Lower leg skin (tissue), 4 donors: ENCODE data around the gene FAIM2. TPM values are rescaled to one million over a fixed set of nuclear protein-coding genes. Genes with fewer than 3 reads are reported as not detected.

Source experiments
- DNase-seq, 2 donors: peaks; one replicate each; pipeline ENCODE4 v3.0.0-alpha.2; 2019; ENCODE audit warnings: low spot score in 2 of 2
- H3K4me3 ChIP-seq: fragments of 200-600 bp; sonication (generic); 2 replicates; pipeline ENCODE4 v1.5.1; 2017; ENCODE audit warnings: mild to moderate bottlenecking, low read depth; ENCODE audit not compliant: poor library complexity, severe bottlenecking
- CTCF ChIP-seq, 3 donors: fragments of 450-650 bp; IDR thresholded peaks; one replicate each; pipeline ENCODE4 v1.5.1; 2016; ENCODE audit warnings: antibody characterized with exemption in 3 of 3, mild to moderate bottlenecking in 3 of 3, moderate library complexity in 2 of 3
- POLR2A ChIP-seq, 2 donors: fragments of 450-650 bp; IDR thresholded peaks; one replicate each; pipeline ENCODE4 v1.6.1; 2016 to 2017; ENCODE audit warnings: antibody characterized with exemption in 2 of 2, mild to moderate bottlenecking in 1 of 2, moderate library complexity in 1 of 2
- WGBS, 2 donors: methylation state at CpG; one replicate each; pipeline ENCODE4 v1.1.5; 2018; 5-methylcytosine and 5-hydroxymethylcytosine counted together
- intact Hi-C: fragments of 100-400 bp; cut with DNase I; formaldehyde crosslinking; loops from one replicate; pipeline ENCODE4 v1.15.0; 2023; ENCODE audit warnings: low total_unique reads
- total RNA-seq, 4 donors: library from RNA; depleted of rRNA; stranded (reverse); fragments of >200 nt; gene quantifications; one replicate each; pipeline ENCODE4 v1.1.0, GENCODE V29; 2016

The FAIM2 gene
- total RNA-seq, 4 donors from 2014 or later = 0.08 to 0.91 (median 0.17) TPM; not detected in 1

- TF ChIP-seq POLR2A (IDR thresholded peaks at IDR 0.05) (no peak), CTCF (IDR thresholded peaks at IDR 0.05) (no peak)
- DNase-seq = no peak
- intact Hi-C loops = no loop called here
- WGBS, 2 donors = 71 to 80% methylated on average over 4 of the region's 4 CpGs
- H3K4me3 ChIP-seq = no peak overlapping the region
Measured at GRCh38 chr12:49901026-49901425, 2.7 kb downstream of the FAIM2 start.

- 74 to 75% methylated on average over 6 of the region's 6 CpGs for WGBS, 2 donors
- TF ChIP-seq CTCF (IDR thresholded peaks at IDR 0.05) (no peak), POLR2A (IDR thresholded peaks at IDR 0.05) (no peak)
- intact Hi-C loops = no loop called here
- DNase-seq = no peak
- no peak overlapping the region for H3K4me3 ChIP-seq
Measured at GRCh38 chr12:49900371-49900770, 3.3 kb downstream of the FAIM2 start.

- WGBS, 2 donors = 91 to 97% methylated on average over 7 of the region's 7 CpGs
- no peak overlapping the region for H3K4me3 ChIP-seq
- intact Hi-C loops = no loop called here
- DNase-seq = no peak
- TF ChIP-seq CTCF (IDR thresholded peaks at IDR 0.05) (no peak), POLR2A (IDR thresholded peaks at IDR 0.05) (no peak)
Measured at GRCh38 chr12:49899921-49900320, 3.8 kb downstream of the FAIM2 start.

GRCh38 chr12:49899286-49899843 lies 4.3 kb downstream of the FAIM2 start:
- DNase-seq = no peak
- no peak overlapping the region for H3K4me3 ChIP-seq
- TF ChIP-seq POLR2A (IDR thresholded peaks at IDR 0.05) (no peak), CTCF (IDR thresholded peaks at IDR 0.05) (no peak)
- 96 to 98% methylated on average over 9 of the region's 9 CpGs for WGBS, 2 donors
- intact Hi-C loops = no loop called here

- no peak overlapping the region for H3K4me3 ChIP-seq
- TF ChIP-seq POLR2A (IDR thresholded peaks at IDR 0.05) (no peak), CTCF (IDR thresholded peaks at IDR 0.05) (no peak)
- 72 to 75% methylated on average over 4 of the region's 4 CpGs for WGBS, 2 donors
- no peak for DNase-seq
- intact Hi-C loops = no loop called here
Measured at GRCh38 chr12:49897276-49897675, 6.4 kb downstream of the FAIM2 start.

GRCh38 chr12:49895773-49896172 lies 7.9 kb downstream of the FAIM2 start:
- TF ChIP-seq CTCF (IDR thresholded peaks at IDR 0.05) (no peak), POLR2A (IDR thresholded peaks at IDR 0.05) (no peak)
- no peak overlapping the region for H3K4me3 ChIP-seq
- intact Hi-C loops = no loop called here
- no peak for DNase-seq
- WGBS, 2 donors = 55 to 65% methylated on average over 7 to 9 of the region's 9 CpGs
